Large intestine (tissue), 3 donors: Measurements from ENCODE around the gene KIF26B. TPM values are rescaled to one million over a fixed set of nuclear protein-coding genes. Genes with fewer than 3 reads are reported as not detected.
"Not testable (repeated sequence)": the region's sequence is repeated elsewhere in the genome, so short reads cannot be mapped to it uniquely, and the experiment has no call there.

Source experiments
- DNase-seq, 2 donors: peaks; one replicate each; pipeline versions ENCODE4 v3.0.0 to v3.0.0-alpha.2; 2013
- H3K27ac ChIP-seq: one replicate; pipeline ENCODE4 v1.5.1; 2013; ENCODE audit warnings: low read length
- H3K27me3 ChIP-seq: 2 replicates; pipeline ENCODE4 v1.6.1; 2013; ENCODE audit warnings: low read length; ENCODE audit not compliant: control insufficient read depth, insufficient read depth
- H3K36me3 ChIP-seq: 2 replicates; pipeline ENCODE4 v1.6.1; 2013; ENCODE audit warnings: low read length; ENCODE audit not compliant: control insufficient read depth, insufficient read depth
- H3K4me1 ChIP-seq: one replicate; pipeline ENCODE4 v1.6.1; 2013; ENCODE audit warnings: low read length; ENCODE audit not compliant: control insufficient read depth, insufficient read depth
- H3K4me3 ChIP-seq: one replicate; pipeline ENCODE4 v1.5.1; 2013; ENCODE audit warnings: low read length
- H3K9me3 ChIP-seq: one replicate; pipeline ENCODE4 v1.6.1; 2013; ENCODE audit warnings: mild to moderate bottlenecking, low read depth, low read length, moderate library complexity; ENCODE audit not compliant: control insufficient read depth
- WGBS: methylation state at CpG from one replicate; pipeline ENCODE4 v1.1.5; 2013; ENCODE audit warnings: low lambda C conversion rate; ENCODE audit not compliant: insufficient coverage; 5-methylcytosine and 5-hydroxymethylcytosine counted together
- polyA plus RNA-seq: library from polyadenylated mRNA; unstranded; fragments of 120-200 nt; gene quantifications from one replicate; pipeline ENCODE4 v1.2.1, GENCODE V29; 2013

Gene KIF26B
- polyA plus RNA-seq, 1 donor: 3.9 TPM

DNA sequence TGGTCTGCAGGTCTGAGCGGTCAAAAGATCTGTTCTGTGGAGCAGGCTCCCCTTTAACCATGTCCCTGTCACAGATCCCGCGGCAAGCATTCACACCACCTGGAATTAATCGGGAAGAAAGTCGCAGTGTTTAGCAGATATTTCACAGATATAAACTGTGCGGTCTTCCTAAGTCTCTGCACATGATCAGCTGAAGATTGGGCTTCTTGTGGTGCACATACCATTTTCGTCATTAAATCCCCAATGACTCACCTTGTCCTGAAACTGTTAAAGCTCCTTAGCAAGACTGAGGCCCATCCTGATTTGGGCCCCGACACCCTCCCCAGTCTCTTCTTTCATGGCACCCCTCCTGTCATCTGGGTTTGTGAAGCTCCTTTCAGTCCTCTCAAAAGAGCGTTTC, 158.8 kb downstream of the KIF26B start:
- no peak overlapping the region for H3K27ac ChIP-seq
- no peaks in the 10 kb centered on the region for H3K9me3 ChIP-seq
- H3K36me3 ChIP-seq: no peaks in the 10 kb centered on the region
- no peak overlapping the region for H3K4me3 ChIP-seq
- H3K27me3 ChIP-seq: no peaks in the 10 kb centered on the region
- DNase-seq: no peak
- WGBS: 100% methylated on average over 1 of the region's 9 CpGs
- H3K4me1 ChIP-seq: no peaks in the 10 kb centered on the region

DNA sequence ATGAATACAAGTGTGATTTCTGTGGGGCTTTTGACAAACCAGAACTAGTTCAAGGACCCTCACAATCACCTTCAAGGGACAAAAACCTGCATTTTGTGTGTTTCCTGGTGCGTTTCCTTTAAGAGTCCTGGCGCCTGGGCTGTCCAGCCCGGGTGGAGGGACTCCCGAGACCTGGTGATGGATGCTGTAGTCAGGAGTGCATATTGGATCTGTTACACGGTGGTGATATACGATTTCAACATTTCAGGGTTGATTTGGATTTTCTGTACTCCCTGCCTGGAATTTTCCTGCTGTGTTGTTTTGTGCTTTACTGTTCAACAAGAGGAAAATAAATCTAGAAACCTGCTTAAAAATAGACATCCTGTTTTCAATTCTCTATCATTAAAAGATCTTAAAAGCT, 162.0 kb downstream of the KIF26B start:
- DNase-seq: no peak
- 80% methylated on average over 1 of the region's 6 CpGs for WGBS
- H3K4me3 ChIP-seq: no peak overlapping the region
- H3K36me3 ChIP-seq: no peaks in the 10 kb centered on the region
- no peak overlapping the region for H3K27ac ChIP-seq
- H3K27me3 ChIP-seq: no peaks in the 10 kb centered on the region
- no peaks in the 10 kb centered on the region for H3K9me3 ChIP-seq
- H3K4me1 ChIP-seq: no peaks in the 10 kb centered on the region

GRCh38 chr1:245317217-245317616, 162.4 kb downstream of the KIF26B start:
- Histone ChIP-seq H3K36me3 (no peaks in the 10 kb centered on the region), H3K27ac (no peak overlapping the region), H3K27me3 (no peaks in the 10 kb centered on the region), H3K4me3 (no peak overlapping the region), H3K4me1 (no peaks in the 10 kb centered on the region), H3K9me3 (no peaks in the 10 kb centered on the region)
- DNase-seq: no peak
- no CpG with 5 or more reads among the region's 5 CpGs for WGBS

- DNase-seq: no peak
- no peak overlapping the region for H3K27ac ChIP-seq
- H3K27me3 ChIP-seq: no peaks in the 10 kb centered on the region
- H3K4me1 ChIP-seq: no peaks in the 10 kb centered on the region
- no peak overlapping the region for H3K4me3 ChIP-seq
- WGBS: 100% methylated on average over 1 of the region's 4 CpGs
- no peaks in the 10 kb centered on the region for H3K9me3 ChIP-seq
- H3K36me3 ChIP-seq: no peaks in the 10 kb centered on the region
Observed at GRCh38 chr1:245319094-245319493, 164.3 kb downstream of the KIF26B start.

DNA sequence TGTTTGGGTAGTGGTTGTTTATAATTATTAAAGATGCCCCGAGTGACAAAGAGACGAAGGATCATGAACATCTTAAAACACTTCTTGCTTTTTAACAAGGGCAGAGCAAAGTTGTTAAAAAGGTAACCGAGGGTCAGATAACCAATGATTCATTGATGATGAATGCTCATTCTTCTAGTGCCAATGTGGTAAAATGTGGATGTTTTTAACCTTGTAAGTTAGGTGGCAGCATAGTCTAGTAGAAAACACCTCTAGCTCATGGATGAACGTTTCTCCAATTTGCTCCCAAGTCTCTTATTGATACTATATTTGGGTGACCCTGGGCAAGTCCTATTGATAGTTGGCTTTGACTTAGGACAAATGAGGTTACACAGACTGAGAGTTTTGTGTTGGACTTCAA, 167.9 kb downstream of the KIF26B start:
- 100% methylated on average over 2 of the region's 4 CpGs for WGBS
- DNase-seq: no peak
- Histone ChIP-seq H3K4me1 (no peaks in the 10 kb centered on the region), H3K36me3 (no peaks in the 10 kb centered on the region), H3K27me3 (no peaks in the 10 kb centered on the region), H3K27ac (no peak overlapping the region), H3K4me3 (no peak overlapping the region), H3K9me3 (no peaks in the 10 kb centered on the region)

- no CpG with 5 or more reads among the region's 2 CpGs for whole genome bisulfite sequencing
- H3K27me3 ChIP-seq, H3K4me3 ChIP-seq, H3K9me3 ChIP-seq, H3K4me1 ChIP-seq, H3K27ac ChIP-seq, DNase-seq, H3K36me3 ChIP-seq: not testable (repeated sequence)
Observed at GRCh38 chr1:245323765-245324164, 169.0 kb downstream of the KIF26B start.

GRCh38 chr1:245325922-245326795, 171.4 kb downstream of the KIF26B start:
- DNase-seq: no peak
- Histone ChIP-seq H3K4me1 (no peaks in the 10 kb centered on the region), H3K36me3 (no peaks in the 10 kb centered on the region), H3K4me3 (no peak overlapping the region), H3K27me3 (no peaks in the 10 kb centered on the region), H3K9me3 (no peaks in the 10 kb centered on the region), H3K27ac (no peak overlapping the region)
- WGBS: 90% methylated on average over 2 of the region's 16 CpGs

- DNase-seq: no peak
- Histone ChIP-seq H3K4me1 (no peaks in the 10 kb centered on the region), H3K9me3 (no peaks in the 10 kb centered on the region), H3K27me3 (no peaks in the 10 kb centered on the region), H3K4me3 (no peak overlapping the region), H3K36me3 (no peaks in the 10 kb centered on the region), H3K27ac (no peak overlapping the region)
- 100% methylated on average over 1 of the region's 3 CpGs for WGBS
Observed at GRCh38 chr1:245327360-245327759, 172.6 kb downstream of the KIF26B start.

DNA sequence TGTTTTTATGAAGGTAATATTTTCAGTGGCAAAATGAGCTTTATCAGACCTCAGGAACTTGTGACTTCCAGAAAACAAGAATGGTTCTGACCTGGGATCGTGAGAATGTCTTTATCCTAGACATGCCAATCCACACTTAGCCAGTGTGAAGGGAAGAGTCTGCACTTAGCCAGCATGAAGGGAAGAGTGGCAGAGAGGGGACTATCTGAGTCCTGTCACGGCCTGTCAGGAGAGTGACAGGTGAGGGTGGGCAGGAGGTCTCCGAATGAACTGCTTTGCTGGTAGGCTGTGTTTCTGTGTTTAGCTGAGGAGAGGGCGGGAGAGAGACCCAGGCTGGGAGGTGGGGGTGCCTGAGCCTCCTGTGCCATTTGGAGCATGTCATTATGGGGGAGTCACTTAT, 173.1 kb downstream of the KIF26B start:
- Histone ChIP-seq H3K27ac (no peak overlapping the region), H3K9me3 (no peaks in the 10 kb centered on the region), H3K36me3 (no peaks in the 10 kb centered on the region), H3K4me1 (no peaks in the 10 kb centered on the region), H3K4me3 (no peak overlapping the region), H3K27me3 (no peaks in the 10 kb centered on the region)
- no peak for DNase-seq
- WGBS: no CpG with 5 or more reads among the region's 4 CpGs

DNA sequence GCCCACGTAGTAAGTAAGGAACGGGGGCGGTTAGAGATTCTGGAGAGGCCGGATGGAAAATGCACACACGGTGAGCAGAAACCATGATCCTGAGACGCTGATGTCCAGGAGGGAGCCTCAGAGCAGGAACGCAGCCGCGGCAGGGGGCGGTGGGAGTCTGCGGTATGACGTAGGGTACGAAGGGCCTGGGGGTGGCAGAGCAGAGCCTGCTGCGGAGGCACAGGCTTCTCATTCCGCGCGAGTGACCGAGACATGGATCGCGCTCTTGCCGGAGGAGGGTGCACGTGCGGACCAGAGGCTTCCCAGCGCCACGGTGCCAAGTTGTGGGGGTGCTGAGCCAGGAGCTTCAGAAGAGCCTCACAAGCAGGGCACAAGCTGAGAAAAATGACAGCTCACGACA, 176.2 kb downstream of the KIF26B start:
- H3K27me3 ChIP-seq: no peaks in the 10 kb centered on the region
- no peaks in the 10 kb centered on the region for H3K36me3 ChIP-seq
- no peak overlapping the region for H3K27ac ChIP-seq
- H3K4me1 ChIP-seq: no peaks in the 10 kb centered on the region
- DNase-seq: no peak
- no CpG with 5 or more reads among the region's 26 CpGs for WGBS
- no peak overlapping the region for H3K4me3 ChIP-seq
- H3K9me3 ChIP-seq: no peaks in the 10 kb centered on the region

- no peaks in the 10 kb centered on the region for H3K4me1 ChIP-seq
- no peaks in the 10 kb centered on the region for H3K36me3 ChIP-seq
- no peak for DNase-seq
- H3K27me3 ChIP-seq: no peaks in the 10 kb centered on the region
- H3K9me3 ChIP-seq: no peaks in the 10 kb centered on the region
- no peak overlapping the region for H3K4me3 ChIP-seq
- WGBS: no CpG with 5 or more reads among the region's 6 CpGs
- H3K27ac ChIP-seq: no peak overlapping the region
Observed at GRCh38 chr1:245332085-245332484, 177.3 kb downstream of the KIF26B start.
